Chondrocyte (in vitro differentiated cells): ENCODE measurements around the gene VAC14. TPM values are rescaled to one million over a fixed set of nuclear protein-coding genes. Genes with fewer than 3 reads are reported as not detected.

Experiments
- DNase-seq: peaks from one replicate; pipeline ENCODE4 v3.0.0; 2021; ENCODE audit warnings: mixed read lengths, low spot score
- H3K27ac Mint-ChIP-seq: one replicate; pipeline ENCODE4 v1.8.0; 2021; ENCODE audit warnings: mild to moderate bottlenecking, moderate library complexity, mixed read lengths; ENCODE audit not compliant: unreplicated experiment
- H3K27me3 Mint-ChIP-seq: 2 replicates; pipeline ENCODE4 v1.8.0; 2021; ENCODE audit warnings: low read depth, mixed read lengths
- H3K36me3 Mint-ChIP-seq: 2 replicates; pipeline ENCODE4 v1.8.0; 2021; ENCODE audit warnings: low read depth, mixed read lengths
- H3K4me1 Mint-ChIP-seq: 2 replicates; pipeline ENCODE4 v1.8.0; 2021; ENCODE audit warnings: low read depth, mild to moderate bottlenecking, mixed read lengths
- H3K4me3 Mint-ChIP-seq: one replicate; pipeline ENCODE4 v1.8.0; 2021; ENCODE audit warnings: mild to moderate bottlenecking, moderate library complexity, mixed read lengths; ENCODE audit not compliant: unreplicated experiment
- H3K9me3 Mint-ChIP-seq: 2 replicates; pipeline ENCODE4 v1.8.0; 2021; ENCODE audit warnings: low read depth, mixed read lengths
- CTCF ChIP-seq: fragments of 200-600 bp; sonication (generic); IDR thresholded peaks from 2 replicates; pipeline ENCODE4 v1.5.0; 2021; ENCODE audit warnings: antibody characterized with exemption, mild to moderate bottlenecking, moderate library complexity
- total RNA-seq: library from RNA; stranded (reverse); gene quantifications from 3 replicates; pipeline ENCODE4 v1.2.1, GENCODE V29; 2021

The VAC14 gene
- total RNA-seq, 1 donor from 2014 or later, result 37.9 TPM

GRCh38 chr16:70656712-70657263 is 144.2 kb downstream of the VAC14 start:
- no peak for TF ChIP-seq CTCF
- Mint-ChIP-seq H3K36me3 (peaks cover 1% of the 10 kb centered on the region), H3K4me3 (no peak overlapping the region), H3K4me1 (peaks cover 28% of the 10 kb centered on the region), H3K9me3 (no peaks in the 10 kb centered on the region), H3K27ac (no peak overlapping the region), H3K27me3 (no peaks in the 10 kb centered on the region)
- DNase-seq, result no peak

GRCh38 chr16:70656065-70656711 is 144.8 kb downstream of the VAC14 start:
- DNase-seq, result no peak
- H3K27me3 Mint-ChIP-seq, result no peaks in the 10 kb centered on the region
- H3K27ac Mint-ChIP-seq, result no peak overlapping the region
- H3K9me3 Mint-ChIP-seq, result no peaks in the 10 kb centered on the region
- TF ChIP-seq CTCF, result no peak
- peaks cover 1% of the 10 kb centered on the region for H3K36me3 Mint-ChIP-seq
- no peak overlapping the region for H3K4me3 Mint-ChIP-seq
- peaks cover 29% of the 10 kb centered on the region for H3K4me1 Mint-ChIP-seq

GRCh38 chr16:70653809-70654771 is 146.9 kb downstream of the VAC14 start:
- H3K27ac Mint-ChIP-seq, result peak overlapping the region; percentile 80
- peaks cover 40% of the 10 kb centered on the region for H3K4me1 Mint-ChIP-seq
- no peaks in the 10 kb centered on the region for H3K27me3 Mint-ChIP-seq
- TF ChIP-seq CTCF, result peak; percentile 96
- H3K36me3 Mint-ChIP-seq, result peaks cover 1% of the 10 kb centered on the region
- peak overlapping the region; percentile 43 for H3K4me3 Mint-ChIP-seq
- no peaks in the 10 kb centered on the region for H3K9me3 Mint-ChIP-seq
- no peak for DNase-seq

GRCh38 chr16:70653406-70653805 is 147.6 kb downstream of the VAC14 start:
- Mint-ChIP-seq H3K4me1 (peaks cover 47% of the 10 kb centered on the region), H3K36me3 (peaks cover 1% of the 10 kb centered on the region), H3K27ac (peak overlapping the region; percentile 1), H3K9me3 (no peaks in the 10 kb centered on the region), H3K4me3 (no peak overlapping the region), H3K27me3 (no peaks in the 10 kb centered on the region)
- no peak for TF ChIP-seq CTCF
- no peak for DNase-seq

GRCh38 chr16:70652322-70652721 is 148.6 kb downstream of the VAC14 start:
- H3K27me3 Mint-ChIP-seq, result no peaks in the 10 kb centered on the region
- H3K4me3 Mint-ChIP-seq, result no peak overlapping the region
- TF ChIP-seq CTCF, result no peak
- no peaks in the 10 kb centered on the region for H3K9me3 Mint-ChIP-seq
- DNase-seq, result no peak
- H3K27ac Mint-ChIP-seq, result no peak overlapping the region
- peaks cover 1% of the 10 kb centered on the region for H3K36me3 Mint-ChIP-seq
- H3K4me1 Mint-ChIP-seq, result peaks cover 56% of the 10 kb centered on the region
